ENCODE results near the gene WDFY4.

Gene WDFY4

GRCh38 chr10:48800007-48800675, 115.5 kb downstream of the WDFY4 start:
- DNase-seq, result no peak

GRCh38 chr10:48801001-48801421, 116.3 kb downstream of the WDFY4 start:
- DNase-seq, result no peak

- no peak for DNase-seq
Measured at GRCh38 chr10:48802611-48803071, 118.0 kb downstream of the WDFY4 start.

- no peak for DNase-seq
Measured at GRCh38 chr10:48803801-48804584, 119.3 kb downstream of the WDFY4 start.

- no peak for DNase-seq
Measured at GRCh38 chr10:48804740-48805182, 120.1 kb downstream of the WDFY4 start.

GRCh38 chr10:48805411-48805810, 120.7 kb downstream of the WDFY4 start:
- no peak for DNase-seq

GRCh38 chr10:48805848-48806247, 121.2 kb downstream of the WDFY4 start:
- no peak for DNase-seq

- DNase-seq, result no peak
Measured at GRCh38 chr10:48806342-48806741, 121.7 kb downstream of the WDFY4 start.

GRCh38 chr10:48807791-48808470, 123.3 kb downstream of the WDFY4 start:
- DNase-seq, result no peak

GRCh38 chr10:48809261-48809660, 124.6 kb downstream of the WDFY4 start:
- DNase-seq, result no peak

GRCh38 chr10:48811461-48811860, 126.8 kb downstream of the WDFY4 start:
- no peak for DNase-seq

GRCh38 chr10:48811917-48812316, 127.2 kb downstream of the WDFY4 start:
- no peak for DNase-seq

- DNase-seq, result no peak
Measured at GRCh38 chr10:48813291-48813690, 128.6 kb downstream of the WDFY4 start.

GRCh38 chr10:48813825-48814224, 129.2 kb downstream of the WDFY4 start:
- DNase-seq, result no peak

GRCh38 chr10:48814933-48815332, 130.3 kb downstream of the WDFY4 start:
- DNase-seq, result no peak

GRCh38 chr10:48817141-48817540, 132.5 kb downstream of the WDFY4 start:
- no peak for DNase-seq

GRCh38 chr10:48818081-48818480, 133.4 kb downstream of the WDFY4 start:
- no peak for DNase-seq

- no peak for DNase-seq
Measured at GRCh38 chr10:48818861-48819520, 134.3 kb downstream of the WDFY4 start.

GRCh38 chr10:48819783-48820182, 135.1 kb downstream of the WDFY4 start:
- DNase-seq, result no peak

GRCh38 chr10:48820231-48820630, 135.6 kb downstream of the WDFY4 start:
- DNase-seq, result no peak

- DNase-seq, result no peak
Measured at GRCh38 chr10:48820699-48821098, 136.0 kb downstream of the WDFY4 start.

- no peak for DNase-seq
Measured at GRCh38 chr10:48821111-48821510, 136.4 kb downstream of the WDFY4 start.

GRCh38 chr10:48821692-48822091, 137.0 kb downstream of the WDFY4 start:
- no peak for DNase-seq

All from NCI-H187 treated with DMSO at 0.1 percent for 48 hours (cell line).